ENCODE data around the gene SLC37A1.
A peak's percentile ranks its signal among the peaks of the same experiment; 100 is the strongest.

Gene SLC37A1

GRCh38 chr21:42562816-42563215 is 49.2 kb downstream of the SLC37A1 start:
- no peak for DNase-seq (ENCODE audit: low spot score)

DNA sequence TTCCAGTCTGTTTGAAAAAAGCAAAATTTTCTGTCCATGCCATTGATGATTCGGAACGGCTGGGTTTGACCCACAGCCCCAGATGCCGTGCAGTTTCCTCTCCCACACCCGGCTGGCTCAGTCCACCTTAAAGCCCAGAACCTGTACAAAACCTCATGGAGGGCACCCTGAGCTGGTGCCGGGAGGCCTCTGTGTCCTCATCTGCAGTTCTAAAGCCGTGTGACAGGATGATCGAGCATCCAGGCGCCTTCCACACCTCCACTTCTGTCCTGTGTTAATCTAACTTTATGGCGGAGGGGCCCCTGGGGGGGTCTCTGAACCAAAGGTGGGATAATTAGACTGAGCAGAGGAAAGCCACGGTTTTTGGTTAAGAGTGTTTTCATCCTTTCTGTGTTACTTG is 49.6 kb downstream of the SLC37A1 start:
- DNase-seq (ENCODE audit: low spot score) = no peak

- DNase-seq (ENCODE audit: low spot score) = no peak
Measured at GRCh38 chr21:42563686-42564085, 50.0 kb downstream of the SLC37A1 start.

DNA sequence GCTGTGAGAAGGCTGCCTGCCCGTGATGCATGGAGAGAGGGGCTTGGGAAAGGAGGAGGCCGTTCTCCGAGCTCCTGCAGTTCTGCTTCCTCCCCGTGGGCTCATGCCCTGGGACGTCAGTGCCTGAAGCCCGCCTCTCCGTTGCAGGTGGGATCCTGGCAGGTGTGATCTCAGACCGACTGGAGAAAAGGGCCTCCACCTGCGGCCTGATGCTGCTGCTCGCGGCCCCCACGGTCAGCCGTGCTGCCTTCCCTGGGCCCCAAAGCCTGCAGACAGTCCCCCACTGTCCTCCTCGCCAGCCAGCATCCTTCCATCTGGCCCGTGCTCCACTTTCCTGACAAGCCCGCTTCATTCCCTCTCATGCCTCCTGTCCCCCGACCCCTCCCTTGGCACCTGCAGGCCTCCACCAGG is 50.9 kb downstream of the SLC37A1 start:
- no peak for DNase-seq (ENCODE audit: low spot score)

DNA sequence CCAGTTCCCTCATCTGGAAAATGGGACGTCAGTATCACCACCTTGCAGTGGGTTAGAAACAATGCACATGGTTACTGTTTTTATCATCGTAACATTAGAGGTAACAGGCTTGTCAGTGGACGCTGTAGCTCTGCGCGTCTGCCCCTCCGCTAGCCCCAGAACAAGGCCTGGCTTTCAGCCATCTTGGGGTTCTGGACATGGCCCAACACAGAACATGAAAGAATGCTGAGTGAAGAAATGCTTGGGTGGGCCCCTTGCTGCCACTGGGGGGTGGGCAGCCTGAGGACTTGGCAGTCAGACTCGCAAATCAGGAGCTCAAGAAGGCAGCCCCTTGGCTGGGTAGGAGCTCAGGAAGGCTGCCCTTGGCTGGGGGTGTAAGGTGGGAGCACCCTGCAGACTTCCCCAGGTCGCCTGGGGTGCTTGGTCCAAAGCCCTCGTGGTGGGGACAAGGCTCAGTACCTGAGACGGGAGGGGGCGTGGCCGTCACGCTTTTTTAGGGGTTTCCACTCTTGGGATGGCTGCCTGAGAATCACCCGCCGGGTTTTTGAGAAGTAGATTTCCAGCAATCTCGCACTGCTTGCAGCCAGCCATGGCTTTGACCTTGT is 51.7 kb downstream of the SLC37A1 start:
- DNase-seq (ENCODE audit: low spot score) = no peak

GRCh38 chr21:42565886-42566523 is 52.4 kb downstream of the SLC37A1 start:
- no peak for DNase-seq (ENCODE audit: low spot score)

DNA sequence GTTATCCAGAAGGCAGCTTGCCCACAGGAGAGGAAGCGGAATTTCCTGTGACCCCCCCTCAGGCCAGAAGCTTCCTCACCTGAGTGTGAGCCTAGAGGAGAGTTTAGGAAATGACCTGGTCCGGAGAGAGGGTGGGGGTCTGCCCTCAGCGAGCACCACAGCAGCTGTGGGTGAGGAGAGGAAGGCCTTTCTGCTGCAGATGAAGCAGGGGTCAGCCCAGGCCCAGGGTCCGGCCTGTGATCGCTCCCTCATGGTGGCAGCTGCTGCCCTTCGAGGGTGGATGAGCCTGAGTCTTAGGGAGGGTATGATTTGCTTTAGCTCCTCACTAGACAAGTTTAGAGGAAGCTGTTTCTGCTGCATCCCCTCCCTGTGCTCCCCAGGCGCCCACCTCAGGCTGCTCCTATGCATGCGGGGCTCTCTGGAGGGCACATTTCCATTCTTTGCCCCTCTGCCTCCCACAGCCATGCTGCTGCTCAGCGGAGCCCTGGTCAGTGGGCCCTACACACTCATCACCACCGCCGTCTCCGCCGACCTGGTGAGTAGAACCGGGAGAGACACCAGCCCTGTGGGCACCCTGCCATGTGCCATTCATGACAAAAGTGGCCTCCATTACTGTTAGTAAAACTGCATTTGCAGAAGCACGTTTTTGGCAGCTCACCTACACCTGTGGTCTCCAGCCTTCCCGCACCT is 53.0 kb downstream of the SLC37A1 start:
- DNase-seq (ENCODE audit: low spot score) = no peak

DNA sequence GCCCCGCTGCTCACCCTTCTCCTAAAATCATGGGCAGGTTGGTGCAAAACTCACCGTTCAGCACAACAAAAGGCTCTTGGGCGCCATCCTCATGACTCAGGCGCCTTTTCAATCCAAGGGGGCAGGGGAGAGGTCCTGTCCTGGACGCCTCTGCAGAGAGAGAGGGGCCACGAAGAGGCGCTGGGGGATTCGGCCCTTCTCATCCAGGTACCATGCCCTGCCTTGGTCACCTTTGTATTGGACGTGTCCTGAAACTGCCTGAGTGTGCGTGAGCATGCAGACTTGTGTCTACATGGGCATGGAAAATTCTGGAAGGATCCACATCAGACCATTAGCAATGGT is 53.5 kb downstream of the SLC37A1 start:
- DNase-seq (ENCODE audit: low spot score) = no peak

DNA sequence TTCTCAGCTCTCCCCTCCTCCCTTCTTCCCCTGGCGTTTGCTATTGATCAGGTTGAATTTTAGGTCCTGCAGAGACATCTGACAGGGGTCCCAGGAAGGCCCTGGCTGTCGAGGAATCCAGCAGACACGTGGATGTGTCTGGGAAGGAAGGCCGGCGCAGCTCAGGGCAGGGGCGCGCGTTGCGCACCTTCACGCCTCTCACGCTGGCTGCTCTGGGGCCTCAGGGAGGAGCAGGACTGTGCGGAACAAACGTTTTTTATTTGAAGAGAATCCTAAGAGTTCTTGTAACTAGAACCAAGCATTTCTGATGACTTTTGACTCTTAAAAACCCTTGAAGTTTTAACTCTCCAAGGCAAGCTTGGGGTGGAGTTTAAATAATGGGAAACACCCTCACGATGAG is 54.2 kb downstream of the SLC37A1 start:
- DNase-seq (ENCODE audit: low spot score) = no peak

DNA sequence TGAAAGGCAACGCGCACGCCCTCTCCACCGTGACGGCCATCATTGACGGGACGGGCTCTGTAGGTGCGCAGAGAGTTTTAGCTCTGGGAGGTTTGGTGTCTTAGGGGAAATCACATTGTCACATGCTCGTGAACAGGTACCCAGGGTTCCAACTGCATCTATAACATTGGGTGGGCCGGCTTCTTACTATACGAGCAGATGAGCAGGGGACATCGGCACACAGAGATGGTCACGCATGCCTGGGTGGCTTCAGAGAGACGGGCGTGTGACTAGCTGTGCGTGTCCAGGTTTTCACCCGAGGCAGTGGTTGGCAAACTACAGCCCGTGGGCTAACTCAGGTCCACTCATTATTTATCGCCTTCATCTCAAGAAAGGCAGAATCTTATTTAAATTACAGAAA is 54.7 kb downstream of the SLC37A1 start:
- DNase-seq (ENCODE audit: low spot score) = no peak

DNA sequence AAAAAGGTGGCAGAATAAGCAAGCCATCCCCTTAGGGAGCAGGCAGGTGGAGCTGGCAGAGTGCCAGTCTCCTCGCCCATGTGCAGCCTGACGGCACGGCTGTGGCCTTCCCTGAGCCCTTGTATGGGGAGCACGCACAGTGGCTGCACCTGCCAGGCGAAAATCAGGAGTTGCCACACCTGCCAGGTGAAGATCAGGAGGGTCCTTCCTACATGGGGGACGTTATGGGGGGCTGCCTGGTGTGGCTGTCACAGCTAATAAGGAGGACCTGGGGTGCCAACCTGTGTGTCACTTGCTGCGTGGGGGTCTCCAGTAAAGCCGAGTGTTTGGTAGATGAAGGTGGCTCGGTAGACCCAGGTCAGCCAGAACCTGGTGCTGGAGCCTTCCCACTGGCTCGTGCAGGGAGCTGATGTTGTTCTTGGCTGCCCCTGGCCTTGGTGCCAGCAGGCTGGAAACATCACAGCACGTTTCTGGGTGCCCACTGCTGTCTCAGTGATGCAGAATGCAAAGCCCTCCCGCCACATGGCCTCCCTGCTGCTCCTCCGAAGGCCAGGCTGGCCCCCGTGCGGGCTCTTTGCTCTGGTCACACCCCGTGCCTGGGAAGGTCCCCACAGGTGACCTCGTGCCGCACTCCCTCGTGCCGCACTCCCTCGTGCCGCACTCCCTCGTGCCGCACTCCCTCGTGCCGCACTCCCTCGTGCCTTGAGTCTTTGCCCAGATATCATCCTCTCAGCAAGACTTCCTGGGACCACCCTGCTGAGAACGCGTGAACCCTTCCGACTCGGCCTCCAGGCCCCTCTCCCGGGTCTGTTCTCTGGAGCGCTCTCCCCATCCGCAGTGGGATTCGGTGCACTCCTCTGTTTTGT is 55.4 kb downstream of the SLC37A1 start:
- no peak for DNase-seq (ENCODE audit: low spot score)

- no peak for DNase-seq (ENCODE audit: low spot score)
Measured at GRCh38 chr21:42569732-42570301, 56.2 kb downstream of the SLC37A1 start.

DNA sequence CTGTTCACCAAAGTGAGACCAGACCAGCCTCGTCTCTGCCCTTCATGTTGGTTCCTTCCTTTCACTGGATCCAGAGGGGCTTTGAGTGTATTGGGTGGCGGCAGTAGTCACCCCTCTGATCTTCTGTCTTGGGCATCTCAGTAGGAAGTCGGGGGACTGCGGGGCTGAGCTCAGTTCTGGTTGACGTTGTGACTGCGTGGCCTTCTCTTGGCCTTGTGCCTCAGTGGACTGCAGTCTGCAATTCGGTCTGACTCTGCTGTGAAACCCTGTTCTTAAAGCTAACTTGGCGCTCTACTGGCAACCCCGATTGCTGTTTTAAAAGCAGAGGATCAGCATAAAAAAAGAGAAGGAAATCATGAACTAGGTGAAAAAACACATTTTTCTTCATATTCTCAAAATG is 56.7 kb downstream of the SLC37A1 start:
- no peak for DNase-seq (ENCODE audit: low spot score)

DNA sequence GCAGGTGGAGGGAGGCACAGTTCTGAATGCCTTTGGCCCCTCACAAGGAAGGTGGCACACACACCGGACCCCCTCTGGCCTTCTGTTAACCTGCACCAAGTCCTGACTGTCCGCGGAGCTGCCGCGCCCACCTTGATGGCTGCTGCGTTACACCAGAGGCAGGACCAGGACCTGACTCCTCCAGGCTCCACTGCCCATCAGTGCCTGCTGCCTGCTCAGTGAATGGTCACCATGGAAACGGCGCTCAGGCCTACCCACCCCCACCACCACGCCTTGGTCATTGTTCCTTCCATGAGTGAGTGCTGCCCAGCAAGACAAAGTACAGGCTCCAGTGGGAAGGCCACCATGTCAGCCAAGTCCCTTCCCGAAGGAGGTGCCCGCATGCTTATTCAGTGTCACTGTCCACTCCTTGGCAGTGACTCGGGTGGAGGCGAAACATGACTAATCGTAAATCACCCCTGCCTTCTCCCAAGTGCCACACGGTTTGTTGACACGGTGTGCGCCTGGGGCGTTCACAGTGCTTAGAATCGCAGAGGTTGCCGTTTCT is 57.3 kb downstream of the SLC37A1 start:
- DNase-seq (ENCODE audit: low spot score) = peak; percentile 46

GRCh38 chr21:42571391-42572150 is 57.9 kb downstream of the SLC37A1 start:
- no peak for DNase-seq (ENCODE audit: low spot score)

- DNase-seq (ENCODE audit: low spot score) = no peak
Measured at GRCh38 chr21:42572906-42573495, 59.3 kb downstream of the SLC37A1 start.

- DNase-seq (ENCODE audit: low spot score) = no peak
Measured at GRCh38 chr21:42574234-42575027, 60.8 kb downstream of the SLC37A1 start.

DNA sequence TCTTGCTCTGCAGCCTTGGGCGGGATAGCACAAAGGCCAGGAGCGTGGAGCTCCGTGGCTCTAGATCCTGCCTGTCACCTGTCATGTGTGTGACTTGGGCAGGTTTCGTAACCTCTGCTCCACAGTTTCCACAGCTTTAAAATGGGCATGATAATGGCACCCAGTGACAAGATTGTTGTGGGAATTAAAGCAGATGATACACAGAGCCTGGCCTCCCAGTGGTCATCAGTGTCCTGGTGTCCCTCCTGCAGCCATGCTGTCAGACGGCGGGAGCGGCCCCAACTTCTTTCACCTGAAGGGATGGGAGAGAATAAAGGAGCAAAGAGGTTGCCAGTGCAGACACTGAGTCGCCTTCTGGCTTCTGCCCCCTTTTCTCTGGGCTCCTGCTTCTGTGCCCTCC is 61.5 kb downstream of the SLC37A1 start:
- DNase-seq (ENCODE audit: low spot score) = no peak

GRCh38 chr21:42576639-42577038 is 63.0 kb downstream of the SLC37A1 start:
- no peak for DNase-seq (ENCODE audit: low spot score)

DNA sequence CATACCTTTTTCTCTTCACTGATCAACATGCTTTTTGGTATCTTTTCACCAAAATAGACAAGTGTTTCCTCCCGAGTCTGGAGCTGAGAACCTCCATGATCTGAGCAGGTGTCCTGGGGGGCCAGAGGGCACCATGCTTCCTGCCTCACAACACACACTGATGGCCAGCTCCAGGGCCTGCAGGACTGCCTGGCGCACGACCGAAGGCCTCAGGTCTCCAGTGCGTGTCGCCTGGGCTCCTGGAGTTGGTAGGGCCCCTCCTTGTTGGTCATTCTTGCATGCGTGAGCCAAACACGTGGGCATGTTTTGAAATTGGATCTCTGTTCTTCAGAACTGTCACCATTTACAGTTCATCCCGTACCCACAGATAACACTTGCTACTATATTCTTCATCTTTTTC is 64.4 kb downstream of the SLC37A1 start:
- DNase-seq (ENCODE audit: low spot score) = no peak

Data from pons (tissue), 1 donor.